ENCODE results near the gene CDHR5.

CDHR5 gene

DNA sequence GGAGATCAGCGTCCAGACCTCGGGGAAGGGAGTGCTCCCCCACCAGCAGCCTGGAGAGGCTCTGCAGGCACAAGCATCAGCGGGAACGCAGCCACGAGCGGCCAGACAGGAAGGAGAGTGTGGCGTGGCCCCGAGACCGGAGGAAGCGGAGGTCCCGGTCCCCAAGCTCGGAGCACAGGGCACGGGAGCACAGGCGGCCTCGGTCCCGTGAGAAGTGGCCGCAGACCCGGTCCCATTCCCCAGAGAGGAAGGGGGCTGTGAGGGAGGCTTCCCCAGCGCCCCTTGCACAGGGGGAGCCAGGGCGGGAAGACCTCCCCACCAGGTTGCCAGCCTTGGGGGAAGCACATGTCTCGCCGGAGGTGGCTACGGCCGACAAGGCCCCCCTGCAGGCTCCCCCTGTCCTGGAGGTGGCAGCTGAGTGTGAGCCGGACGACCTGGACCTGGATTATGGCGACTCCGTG is 15.9 kb downstream of the CDHR5 start:
- DNase-seq, result no peak

DNA sequence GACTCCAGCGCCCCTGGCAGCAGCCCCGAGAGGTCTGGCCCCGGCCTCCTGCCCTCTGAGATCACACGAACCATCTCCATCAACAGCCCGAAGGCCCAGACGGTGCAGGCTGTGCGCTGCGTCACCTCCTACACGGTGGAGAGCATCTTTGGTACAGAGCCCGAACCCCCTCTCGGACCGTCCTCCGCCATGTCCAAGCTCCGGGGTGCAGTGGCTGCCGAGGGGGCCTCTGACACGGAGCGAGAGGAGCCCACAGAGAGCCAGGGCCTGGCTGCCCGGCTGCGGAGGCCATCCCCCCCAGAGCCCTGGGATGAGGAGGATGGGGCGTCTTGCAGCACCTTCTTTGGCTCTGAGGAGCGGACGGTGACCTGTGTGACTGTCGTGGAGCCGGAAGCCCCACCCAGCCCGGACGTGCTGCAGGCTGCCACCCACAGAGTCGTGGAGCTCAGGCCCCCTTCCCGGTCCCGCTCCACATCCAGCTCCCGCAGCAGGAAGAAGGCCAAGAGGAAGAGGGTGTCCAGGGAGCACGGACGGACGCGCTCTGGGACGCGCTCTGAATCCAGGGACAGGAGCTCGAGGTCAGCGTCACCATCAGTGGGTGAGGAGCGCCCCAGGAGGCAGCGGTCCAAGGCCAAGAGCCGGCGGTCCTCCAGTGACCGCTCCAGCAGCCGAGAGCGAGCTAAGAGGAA is 16.6 kb downstream of the CDHR5 start:
- no peak for DNase-seq

DNA sequence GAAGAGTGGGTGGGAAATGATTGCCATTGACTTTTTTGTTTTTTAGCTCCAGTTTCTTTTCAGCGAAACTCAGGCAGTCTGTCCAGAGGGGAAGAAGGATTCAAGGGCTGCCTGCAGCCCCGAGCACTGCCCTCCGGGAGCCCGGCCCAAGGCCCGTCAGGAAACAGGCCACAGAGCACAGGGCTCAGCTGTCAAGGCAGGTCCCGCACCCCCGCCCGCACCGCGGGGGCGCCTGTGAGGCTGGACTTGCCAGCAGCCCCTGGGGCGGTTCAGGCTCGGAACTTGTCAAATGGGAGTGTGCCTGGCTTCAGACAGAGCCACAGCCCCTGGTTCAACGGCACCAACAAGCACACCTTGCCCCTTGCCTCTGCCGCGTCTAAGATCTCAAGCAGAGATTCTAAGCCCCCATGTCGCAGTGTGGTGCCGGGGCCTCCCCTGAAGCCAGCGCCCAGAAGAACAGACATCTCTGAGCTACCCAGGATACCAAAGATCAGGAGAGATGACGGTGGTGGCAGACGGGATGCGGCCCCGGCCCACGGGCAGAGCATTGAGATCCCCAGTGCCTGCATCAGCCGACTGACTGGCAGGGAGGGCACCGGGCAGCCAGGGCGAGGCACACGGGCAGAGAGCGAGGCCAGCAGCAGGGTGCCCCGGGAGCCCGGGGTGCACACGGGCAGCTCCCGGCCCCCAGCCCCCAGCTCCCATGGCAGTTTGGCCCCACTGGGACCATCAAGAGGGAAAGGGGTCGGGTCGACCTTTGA is 17.6 kb downstream of the CDHR5 start:
- no peak for DNase-seq

DNA sequence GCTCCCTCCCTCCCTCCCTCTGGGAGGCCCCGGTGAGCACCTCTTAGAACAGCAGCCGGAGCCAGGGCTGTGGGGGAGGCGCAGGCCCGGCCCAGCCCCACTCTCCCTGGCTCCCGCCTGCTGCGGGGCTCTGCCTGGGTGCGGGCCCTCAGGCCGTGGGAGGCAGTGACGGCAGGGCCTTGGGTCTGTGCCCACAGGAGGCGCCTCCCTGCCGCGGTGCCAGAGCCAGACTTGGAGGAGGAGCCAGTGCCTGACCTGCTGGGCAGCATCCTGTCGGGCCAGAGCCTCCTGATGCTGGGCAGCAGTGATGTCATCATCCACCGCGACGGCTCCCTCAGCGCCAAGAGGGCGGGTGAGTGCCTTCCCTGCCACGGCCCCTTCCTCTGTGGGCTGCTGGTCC is 18.5 kb downstream of the CDHR5 start:
- no peak for DNase-seq

DNA sequence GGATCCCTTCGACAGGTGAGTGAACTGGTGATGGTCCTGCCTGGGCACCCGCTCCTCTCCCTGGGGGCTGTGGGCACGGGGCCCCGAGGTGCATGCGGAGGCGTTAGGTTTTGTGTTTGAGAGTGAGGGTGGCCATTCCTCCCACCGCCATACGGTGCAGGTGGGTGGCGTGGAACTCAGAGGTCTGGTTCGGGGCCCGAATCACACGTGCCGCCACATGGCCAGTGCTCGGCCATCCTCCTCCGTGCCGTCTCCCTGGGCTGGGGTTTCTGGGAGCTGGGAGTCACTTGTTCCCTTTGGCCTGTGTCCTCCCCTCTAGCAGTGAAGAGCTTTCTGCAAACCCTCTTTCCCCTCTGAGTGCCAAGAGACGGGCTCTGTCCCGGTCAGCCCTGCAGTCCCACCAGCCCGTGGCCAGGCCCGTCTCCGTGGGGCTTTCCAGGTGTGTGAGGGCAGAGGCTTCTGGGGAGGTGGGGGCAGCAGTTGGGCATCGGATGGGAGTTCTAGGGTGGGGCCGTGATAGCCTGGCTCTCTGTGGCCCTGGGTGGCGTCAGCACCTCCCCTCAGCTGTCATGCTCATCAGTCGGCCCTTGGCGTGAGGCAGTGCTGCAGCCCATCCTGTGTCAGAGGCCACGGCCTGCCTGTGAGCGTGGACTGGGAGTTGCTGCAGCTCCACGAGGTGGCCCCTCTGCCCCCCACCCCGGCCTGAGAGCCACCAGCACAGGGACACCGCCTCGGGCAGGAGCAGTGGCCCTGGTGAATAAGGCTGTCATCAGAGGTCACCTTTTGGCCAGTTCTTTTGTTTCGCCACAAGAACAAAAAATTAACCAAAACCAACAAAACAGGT is 19.2 kb downstream of the CDHR5 start:
- no peak for DNase-seq

DNA sequence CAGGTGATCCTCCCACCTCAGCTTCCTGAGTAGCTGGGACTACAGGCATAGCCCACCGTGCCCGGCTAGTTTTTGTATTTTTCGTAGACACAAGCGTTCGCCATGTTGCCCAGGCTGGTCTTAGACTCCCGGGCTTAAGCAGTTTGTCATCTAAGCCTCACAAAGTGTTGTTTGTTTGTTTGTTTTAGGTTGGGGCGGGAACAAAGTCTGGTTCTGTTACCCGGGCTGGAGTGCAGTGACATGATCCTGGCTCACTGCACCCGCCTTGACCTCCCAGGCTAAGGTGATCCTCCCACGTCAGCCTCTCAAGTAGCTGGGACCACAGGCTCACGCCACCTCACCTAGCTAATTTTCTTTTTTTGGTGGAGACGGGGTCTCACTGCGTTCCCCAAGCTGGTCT is 21.6 kb downstream of the CDHR5 start:
- DNase-seq, result no peak

DNA sequence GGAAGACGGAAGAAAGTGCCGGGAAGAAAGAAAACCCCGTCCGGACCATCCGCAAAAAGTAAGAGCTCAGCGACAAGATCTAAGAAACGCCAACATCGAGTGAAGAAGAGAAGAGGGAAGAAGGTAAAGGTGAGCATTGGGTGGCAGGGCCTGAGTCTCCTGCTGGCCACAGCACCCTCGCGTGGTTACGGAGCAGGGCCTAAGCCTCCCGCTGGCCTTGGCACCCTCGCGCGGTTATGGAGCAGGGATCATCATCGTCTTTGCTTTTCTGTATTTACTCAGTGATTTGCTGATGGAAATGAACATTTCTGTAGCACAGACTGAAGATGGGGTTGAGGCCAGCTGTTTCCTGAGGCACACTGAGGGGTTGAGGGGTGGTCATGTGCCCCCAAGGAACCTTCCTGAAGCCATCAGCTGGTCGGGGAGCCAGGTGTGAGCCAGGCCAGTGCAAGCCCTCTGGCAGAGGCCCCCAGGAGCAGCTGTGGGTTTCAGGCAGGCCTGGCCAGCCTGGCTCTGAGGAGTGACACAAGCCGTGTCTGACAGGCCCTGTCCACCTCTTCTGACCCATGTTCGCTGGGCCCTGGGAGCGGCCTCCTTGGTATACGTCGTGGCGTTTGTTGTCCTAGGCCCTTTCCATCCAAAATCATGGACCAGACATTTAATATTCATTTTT is 23.0 kb downstream of the CDHR5 start:
- no peak for DNase-seq

DNA sequence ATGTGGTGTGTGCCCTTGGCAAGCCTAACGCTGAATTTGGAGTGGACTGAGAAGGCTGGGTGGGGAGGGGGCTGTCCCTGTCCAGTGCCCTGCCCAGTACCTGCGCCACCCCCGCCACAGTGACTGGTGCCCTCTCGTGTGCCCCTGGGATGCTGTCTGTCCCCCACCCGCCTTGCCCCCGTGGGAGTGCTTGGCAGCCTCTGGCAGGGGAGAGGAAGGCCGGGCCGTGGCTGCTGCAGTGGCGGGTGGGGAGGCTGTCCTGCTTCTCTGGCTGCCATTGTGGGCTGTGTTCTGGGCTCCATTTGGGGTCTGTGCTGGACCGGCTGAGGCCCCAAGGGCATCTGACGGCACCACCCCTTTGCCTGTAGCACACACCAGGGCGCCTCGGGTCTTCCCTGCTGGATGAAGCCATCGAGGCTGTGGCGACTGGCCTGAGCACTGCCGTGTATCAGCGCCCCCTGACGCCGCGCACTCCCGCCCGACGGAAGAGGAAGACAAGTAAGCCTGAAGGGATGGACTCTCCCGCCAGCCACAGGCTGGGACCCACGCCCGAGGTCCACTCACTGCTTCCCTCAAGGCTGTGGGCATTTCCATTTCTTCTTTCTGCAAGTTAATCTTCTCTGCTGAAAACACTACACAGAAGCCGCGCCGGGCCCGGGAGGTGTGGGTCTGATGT is 26.6 kb downstream of the CDHR5 start:
- DNase-seq, result no peak

DNA sequence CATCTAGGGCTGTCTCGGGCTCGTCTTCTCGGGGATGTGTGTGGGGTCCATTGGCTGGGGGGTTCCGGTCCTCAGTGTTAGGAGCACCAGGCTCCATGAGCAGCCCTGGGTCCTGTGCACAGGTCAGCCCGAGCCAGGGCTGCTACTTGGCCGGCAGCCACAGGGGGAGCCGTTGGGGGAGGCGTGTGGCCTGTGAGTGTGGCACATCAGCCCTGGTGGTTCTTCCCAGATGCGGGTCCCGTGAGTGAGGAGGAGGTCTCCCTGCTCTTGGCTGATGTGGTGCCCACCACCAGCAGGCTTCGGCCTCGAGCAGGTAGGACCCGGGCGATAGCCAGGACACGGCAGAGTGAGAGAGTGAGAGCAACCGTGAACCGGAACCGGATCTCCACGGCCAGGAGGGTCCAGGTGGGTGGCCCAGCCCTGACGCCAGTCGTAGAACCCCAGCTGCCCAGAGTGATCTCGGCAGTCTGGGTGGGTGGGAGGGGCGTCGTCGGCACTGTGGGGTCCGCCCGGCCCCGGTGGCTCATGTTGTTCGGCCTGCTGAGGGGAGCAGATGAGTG is 27.5 kb downstream of the CDHR5 start:
- DNase-seq, result no peak

DNA sequence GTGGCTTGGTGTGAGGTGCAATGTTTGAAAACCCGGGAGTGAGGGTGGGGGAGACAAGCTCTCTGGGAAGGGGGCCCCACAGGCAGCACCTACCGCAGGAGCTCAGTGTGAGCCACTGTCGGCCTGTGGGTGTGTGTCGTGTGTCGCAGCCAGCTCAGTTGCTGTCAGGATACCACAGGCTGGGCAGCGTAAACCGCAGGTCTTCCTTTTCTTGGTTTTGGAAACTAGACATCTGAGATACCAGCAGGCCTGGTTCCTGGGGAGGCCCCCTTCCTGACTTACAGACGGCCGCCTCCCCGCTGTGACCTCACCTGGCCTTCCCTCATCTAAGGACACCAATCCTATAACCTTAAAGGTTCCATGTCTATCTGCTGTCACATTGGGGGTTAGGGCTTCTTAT is 28.4 kb downstream of the CDHR5 start:
- DNase-seq, result no peak

DNA sequence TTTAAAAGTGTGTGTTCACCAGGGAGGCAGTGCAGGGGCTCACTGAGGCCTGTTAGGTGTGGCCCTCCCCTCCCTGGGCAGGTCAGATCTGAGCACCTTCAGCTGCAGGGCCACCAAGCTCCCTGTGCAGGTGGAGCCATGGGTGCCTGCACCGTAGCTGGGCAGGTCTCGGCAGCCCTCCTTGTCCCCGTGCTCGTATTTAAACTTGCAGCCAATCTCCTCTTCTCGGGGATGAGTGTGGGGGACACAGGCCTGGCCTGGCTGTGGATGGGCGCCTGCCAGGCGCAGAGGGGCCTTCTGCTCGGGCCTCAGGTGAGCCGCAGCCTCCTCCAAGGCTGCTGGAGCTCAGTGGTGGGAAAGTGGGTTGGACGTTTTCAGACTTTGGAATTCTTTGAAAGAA is 29.4 kb downstream of the CDHR5 start:
- DNase-seq, result no peak

DNA sequence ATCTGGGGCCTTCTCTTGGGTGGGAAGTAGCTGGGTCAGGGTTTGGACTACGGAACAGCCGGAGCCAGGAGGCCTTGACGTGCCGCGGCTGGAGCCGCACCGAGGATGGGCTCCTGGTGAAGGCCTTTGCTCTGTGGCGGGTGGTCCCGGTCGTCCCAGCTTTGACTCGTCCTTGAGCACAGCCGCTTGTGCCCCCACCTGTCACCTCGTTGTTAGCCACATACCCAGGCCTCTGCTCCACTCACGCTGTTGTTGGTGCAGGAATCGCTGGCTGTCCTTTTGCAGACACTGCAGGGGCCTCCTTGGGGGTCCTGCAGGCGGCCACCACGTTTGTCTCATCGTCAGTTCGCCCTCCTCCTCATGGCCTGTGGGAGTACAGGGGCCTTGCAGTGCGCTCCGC is 31.4 kb downstream of the CDHR5 start:
- no peak for DNase-seq

DNA sequence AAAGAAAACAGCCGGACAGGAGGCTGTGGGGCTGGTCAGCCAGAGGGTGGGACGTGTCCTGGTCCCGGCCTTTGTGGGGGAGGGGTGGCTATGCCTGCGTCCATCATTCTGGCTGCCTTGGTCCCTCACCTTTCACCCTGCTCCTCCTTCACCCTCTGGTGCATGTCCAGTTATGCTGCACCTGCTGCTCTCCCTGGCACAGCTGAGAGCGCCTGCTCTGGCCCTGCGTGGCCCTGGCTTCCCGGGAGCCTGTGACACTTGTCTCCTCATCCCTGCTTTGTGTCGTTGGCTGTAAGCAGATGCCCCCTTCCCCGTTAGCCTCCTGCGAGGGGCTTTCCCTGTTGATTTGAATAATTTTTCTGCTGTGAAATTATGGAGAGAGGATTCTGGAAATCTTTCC is 31.8 kb downstream of the CDHR5 start:
- DNase-seq, result no peak

DNA sequence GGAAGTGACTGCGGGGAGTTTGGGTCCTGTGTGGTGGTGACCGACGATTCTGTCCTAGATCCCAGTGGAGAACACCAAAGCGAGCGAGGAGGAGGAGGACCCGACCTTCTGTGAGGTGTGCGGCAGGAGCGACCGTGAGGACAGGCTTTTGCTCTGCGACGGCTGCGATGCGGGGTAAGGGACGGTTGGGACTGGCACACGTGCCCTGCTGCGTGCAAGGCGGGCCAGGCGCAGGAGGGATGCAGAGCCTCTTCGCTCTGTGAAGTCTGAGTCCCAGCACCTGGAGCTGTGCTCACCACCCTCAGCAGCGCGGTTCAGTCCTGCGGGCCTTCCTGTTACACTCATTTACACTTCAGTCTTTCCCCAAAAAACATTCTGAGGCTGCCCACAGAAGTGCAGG is 32.3 kb downstream of the CDHR5 start:
- no peak for DNase-seq

DNA sequence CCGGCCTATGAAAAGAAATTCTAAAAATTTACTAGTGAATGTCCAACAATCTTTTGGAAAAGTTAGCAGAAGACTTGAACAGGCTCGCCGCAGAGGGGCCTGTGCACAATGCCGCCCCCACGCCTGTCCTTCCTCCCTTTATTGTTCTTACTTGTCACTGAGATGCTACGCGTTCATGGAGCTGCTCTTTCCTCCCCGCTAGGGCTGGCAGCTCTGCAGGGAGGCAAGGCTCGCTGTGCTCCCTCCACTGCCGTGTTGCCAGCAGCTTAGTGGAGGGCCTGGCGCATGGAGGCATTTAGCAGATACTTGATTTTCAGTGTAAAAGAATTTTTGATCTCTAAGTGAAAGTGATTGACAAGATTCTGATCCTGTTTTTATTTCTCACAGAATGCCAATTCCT is 33.8 kb downstream of the CDHR5 start:
- no peak for DNase-seq

DNA sequence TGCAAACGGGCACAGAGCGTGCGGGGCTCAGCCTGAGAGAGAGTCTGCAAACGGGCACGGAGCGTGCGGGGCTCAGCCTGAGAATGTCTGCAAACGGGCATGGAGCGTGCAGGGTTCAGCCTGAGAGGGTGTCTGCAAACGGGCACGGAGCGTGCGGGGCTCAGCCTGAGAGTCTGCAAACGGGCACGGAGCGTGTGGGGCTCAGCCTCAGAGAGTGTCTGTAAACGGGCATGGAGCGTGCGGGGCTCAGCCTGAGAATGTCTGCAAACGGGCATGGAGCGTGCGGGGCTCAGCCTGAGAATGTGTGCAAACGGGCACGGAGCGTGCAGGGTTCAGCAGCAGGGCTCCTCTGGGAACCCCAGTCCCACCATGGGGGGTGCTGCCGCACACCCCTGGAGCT is 35.0 kb downstream of the CDHR5 start:
- DNase-seq, result no peak

DNA sequence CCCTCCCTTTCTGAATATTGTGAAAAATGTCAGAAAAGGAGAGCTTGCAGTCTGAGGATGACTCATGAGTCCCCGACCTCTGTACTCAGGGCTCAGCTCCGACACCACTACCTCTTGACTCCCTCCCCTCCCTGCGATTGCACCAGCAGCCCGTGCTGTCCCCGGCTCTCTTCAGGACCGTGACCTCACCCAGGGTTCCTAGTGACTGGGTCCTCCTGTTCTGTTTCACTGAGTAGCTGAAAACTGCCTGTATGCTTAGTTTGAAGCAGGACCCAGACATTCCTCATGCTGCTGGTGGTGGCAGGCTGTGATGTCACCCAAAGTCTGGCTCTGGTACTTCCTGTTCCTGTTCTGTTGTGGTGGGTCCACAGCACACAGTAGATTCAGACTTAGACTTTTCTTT is 36.8 kb downstream of the CDHR5 start:
- DNase-seq, result no peak

DNA sequence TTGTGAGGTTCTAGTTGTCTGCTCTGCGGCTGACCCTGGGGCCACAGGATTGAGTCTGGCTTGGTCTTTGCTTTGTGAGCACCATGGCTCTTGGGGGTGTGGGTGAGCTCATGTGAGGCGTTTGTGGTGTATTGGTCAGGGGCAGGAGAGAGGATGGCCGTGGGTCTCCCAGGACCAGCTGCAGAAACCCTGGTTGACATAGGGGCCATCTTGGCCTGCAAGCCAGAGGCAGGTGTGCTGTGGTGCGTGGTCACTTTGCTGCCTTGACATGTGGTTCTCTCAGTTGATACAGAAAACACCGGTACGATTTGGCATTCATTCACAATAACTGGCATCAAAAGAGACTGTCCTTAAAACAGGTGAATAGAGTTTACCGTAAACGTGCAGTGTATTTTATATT is 37.2 kb downstream of the CDHR5 start:
- DNase-seq, result no peak

DNA sequence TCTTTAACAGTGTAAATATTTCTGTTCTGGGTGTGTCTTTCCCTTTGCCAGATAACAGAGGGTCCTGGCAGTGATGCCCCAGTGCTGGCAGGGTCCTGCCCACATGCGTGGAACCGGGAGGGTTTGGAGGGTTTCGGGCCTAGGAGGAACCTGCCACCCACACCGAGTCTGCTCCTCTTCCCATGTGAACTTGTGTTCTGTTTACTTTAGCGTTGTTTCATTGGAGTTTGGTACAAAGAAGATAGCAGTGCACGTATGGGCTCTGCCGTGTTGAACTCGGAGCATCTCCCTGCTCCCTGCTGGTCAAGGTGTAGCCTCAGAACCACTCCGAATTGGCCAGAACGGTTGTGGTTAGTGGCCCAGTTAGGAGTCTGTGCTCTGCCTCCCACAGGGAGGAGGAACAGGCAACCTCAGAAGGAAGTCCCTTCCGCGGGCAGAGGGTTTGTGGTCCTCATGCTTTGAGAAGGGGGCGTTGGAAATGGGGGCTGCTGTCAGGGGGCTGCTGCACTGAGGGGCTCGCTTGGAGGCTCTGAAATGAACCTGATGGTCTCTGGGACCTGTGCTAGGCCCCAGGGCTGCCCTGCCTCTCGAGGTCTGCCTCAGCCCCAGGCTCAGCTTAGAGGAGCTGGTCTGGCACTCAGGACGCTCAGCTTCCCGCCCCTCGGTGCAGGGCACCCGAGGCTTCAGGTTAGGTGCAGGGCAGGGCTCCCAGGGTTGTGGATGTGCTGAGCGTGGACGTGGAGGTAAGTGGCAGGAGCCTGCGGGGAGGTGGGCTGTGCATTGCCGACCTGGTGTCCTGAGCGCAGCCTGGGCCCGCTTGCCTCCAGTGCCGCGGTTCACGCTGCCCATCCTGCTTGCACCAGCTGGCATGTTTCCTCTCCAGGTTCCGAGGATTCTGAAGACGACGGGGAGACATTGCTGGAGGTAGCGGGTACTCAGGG is 38.1 kb downstream of the CDHR5 start:
- no peak for DNase-seq

DNA sequence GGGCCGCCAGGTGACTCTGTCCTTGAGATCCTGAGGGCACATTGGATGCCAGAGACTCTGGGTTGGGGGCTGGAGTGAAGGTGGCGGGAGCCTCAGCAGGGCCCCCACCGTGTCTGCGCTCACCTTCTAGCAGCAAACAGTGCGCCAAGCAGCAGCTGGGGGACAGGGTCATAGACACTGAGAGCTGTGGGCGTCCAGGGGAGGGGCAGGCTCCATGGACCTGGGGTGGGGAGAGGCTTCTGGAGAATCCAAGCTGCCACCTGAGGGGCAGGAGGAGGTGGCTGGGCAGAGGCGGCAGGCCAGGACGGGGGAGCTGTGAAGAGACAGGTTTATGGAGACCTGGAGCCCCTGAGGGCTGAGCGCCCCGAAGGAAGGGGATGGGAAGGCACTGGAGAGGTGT is 40.5 kb downstream of the CDHR5 start:
- no peak for DNase-seq

DNA sequence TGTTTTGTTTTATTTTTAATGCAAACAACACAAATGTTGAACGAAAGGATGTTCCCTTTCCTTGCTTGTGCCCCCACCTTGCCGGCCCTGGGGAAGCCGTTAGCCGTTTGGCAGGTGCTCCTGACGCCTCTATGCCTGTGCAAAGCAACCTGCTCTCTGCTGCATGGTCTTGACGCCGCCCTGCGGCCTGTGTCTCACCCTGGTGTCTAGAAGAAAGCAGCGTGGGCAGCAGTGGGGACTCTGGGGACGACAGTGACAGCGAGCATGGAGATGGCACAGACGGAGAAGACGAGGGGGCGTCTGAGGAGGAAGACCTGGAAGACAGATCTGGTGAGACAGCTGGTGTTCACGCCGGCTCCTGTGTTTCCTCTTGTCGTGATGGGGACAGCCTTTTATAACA is 43.0 kb downstream of the CDHR5 start:
- DNase-seq, result no peak

Data from retina (tissue), 1 donor.